HG03097 (cell line): Measurements from ENCODE around the gene DSP.

Experiments
- ATAC-seq: cut with Tn5 transposase; IDR thresholded peaks from one replicate; pipeline ENCODE4 v1.9.1; 2021; ENCODE audit not compliant: unreplicated experiment, low FRiP score

Gene DSP

GRCh38 chr6:7532821-7533220 is 8.7 kb upstream of the DSP start:
- ATAC-seq = no peak

- no peak for ATAC-seq
These were observed 7.3 kb upstream of the DSP start for GRCh38 chr6:7534192-7534591.

DNA sequence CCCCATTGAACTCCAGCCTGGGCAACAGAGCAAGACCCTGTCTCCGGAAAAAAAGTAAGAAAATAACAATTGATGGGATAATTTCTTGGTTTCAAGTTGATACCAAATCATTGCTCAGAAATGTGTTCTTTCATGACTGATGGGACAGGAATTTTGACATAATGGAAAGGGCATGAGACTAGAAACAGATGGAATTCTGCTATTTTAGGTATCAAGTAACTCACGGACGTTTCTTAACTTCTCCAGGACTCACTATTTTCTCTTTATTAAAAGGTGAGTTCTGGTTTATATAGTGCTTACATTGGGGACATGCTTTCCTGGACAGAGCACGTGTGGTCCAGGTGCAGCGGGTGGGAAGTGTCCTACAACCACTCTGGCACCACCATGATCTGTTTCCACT is 6.0 kb upstream of the DSP start:
- ATAC-seq = no peak

GRCh38 chr6:7537565-7538174 is 3.8 kb upstream of the DSP start:
- ATAC-seq = no peak

DNA sequence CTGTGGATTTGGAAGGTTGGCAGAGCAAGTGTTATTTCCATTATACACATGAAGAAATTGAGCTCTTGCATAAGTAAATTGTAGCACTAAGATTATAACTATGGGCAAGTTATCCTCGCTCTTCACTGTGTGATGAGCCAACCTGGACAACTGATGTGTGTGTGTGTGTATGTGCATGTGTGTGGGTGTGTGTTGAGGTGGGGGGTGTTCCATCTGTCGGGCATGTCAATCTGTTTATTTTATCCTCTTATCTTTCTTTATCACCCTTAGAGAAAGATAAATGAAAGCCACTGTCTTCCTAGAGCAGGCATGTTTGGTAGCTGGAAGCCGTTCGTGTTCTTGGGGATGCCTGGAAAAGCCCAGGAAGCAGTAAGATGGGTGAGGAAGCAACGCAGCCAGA is 3.0 kb upstream of the DSP start:
- ATAC-seq = no peak

DNA sequence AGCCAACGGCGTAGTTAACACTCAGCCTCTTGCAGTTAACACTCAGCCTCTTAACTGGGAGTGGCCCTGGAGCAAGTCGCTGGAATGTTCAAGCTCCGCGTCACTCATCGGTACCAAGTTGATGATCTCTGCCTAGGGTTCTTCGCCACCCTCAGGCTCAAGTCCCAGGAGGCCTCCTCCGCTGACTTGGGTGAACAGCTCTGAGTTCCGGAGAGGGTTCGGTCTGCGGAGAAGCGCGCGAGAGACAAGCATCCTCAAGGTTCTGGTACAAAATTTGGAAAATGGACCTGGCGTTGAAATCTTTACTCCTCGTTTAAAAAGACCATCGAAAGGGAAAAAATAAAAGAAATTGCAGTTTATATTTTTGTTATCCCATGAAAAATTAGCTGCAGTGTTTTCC is 876 bp upstream of the DSP start:
- ATAC-seq = no peak

GRCh38 chr6:7542065-7542873 is 798 bp downstream of the DSP start:
- no peak for ATAC-seq

GRCh38 chr6:7542874-7543624 is 1.6 kb downstream of the DSP start:
- ATAC-seq = no peak

DNA sequence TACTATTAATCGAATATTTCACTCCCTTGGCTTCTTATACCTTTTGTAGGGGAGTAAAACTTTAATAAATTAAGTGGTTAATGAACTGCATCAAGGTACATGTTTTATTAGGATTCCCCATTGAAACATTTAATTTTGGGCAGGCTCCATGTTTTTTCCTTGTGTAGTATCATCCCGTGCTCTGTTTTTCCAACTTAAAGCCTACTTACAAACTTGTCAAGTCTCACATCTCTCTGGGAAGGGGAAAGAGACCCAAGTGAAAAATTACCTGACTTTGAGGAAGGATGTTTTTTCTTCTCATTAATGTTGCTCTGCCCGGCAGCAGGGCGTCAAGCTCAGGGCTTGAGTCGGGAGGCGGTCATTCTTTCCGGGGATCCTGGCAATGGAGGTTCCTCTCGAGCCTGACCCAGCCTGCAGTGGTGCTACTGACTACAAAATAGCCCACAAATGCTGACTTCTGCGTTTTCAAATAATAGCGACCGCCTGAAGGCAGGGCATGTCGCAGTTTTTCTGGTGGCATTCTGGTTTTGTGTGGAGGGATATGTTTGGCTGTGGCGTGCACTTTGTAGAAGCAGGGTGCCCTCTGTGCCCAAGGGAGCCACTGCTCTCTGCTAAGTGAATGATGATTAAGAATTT is 2.4 kb downstream of the DSP start:
- no peak for ATAC-seq

DNA sequence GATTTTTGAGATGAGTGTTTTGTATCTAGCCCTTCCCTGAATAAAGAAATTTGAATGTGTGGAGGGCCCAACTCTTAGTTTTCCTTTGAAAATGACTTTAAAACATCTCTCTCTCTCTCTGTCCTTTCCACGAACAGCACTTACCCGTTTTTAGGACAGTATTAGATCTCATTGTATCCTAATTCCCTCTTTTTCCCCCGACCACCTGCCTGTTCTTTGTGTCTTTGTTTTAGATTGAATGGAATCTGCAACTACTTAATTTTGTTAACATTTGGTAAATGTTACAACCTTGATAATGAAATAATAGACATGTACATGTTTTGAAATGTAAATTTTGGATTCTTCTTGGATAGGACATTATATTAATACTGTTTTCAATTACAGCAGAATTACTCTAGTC is 3.1 kb downstream of the DSP start:
- no peak for ATAC-seq

DNA sequence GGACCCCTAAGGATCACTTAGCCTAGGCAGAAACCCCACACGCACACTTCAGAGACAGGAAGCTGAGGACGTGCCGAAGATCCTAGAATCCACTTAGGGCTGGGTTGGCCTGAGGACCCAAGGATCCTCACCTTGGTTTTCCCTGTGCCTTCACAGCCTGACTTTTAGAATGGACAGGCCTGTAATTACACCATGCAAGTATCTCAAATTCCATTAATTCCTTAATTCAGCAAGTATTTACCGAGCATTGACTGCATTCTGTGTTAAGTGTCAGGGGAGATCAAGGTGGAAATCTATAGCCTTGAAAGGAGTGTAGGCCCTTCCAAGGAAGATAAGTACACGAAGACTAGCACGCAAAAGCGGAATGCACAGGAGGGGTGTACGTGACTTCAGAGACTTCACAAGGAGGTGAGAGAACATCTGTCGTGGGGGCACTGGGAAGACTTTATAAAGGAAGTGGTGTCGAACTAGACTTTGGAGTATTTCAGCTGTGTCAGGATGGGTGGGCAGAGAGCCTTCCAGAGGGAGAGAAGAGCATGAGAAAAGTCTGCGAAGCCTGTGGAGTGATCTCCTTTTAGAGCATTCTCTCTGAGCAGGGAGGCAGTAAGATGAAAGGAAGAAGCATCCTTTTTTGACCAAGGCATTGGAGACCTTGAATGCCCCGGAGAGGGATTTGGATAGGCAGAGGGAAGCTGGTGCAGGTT is 4.0 kb downstream of the DSP start:
- no peak for ATAC-seq

DNA sequence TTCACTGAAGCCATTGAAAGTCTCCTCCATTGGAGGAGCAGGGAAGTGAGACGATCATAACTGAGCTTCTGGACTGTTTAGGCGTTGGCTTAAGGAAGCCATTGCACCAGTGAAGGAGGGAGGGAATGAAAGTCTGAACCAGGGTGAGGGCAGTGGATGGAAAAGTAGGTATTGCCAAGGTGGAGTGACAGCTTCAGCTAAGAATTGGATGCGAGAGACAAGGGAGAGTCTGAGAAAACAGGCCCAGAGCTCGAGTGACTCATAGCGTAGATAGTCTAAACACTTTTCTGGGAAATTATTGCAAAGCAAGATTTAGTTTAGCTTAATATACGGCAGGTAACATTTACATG is 4.5 kb downstream of the DSP start:
- no peak for ATAC-seq

GRCh38 chr6:7546383-7546782 is 4.9 kb downstream of the DSP start:
- ATAC-seq = no peak

DNA sequence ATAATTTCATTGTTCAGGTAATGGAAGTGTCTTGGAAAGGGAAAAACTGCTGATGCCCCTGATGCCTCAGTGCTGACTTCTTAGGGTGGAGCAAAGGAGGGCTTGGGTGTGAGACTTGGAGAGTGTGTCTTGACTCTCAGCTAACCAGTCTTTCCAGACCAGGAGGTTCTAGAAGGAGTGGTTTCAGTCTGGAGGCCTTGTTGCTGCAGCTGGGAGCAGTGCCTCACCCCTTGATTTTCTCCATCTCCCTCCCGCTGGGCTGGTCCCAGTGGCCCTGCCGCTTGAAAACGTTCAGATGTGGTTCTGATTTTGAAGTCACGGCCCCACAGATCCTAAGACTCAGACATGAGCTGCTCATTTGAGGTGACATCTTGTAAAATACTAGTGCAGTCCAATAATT is 5.4 kb downstream of the DSP start:
- no peak for ATAC-seq

DNA sequence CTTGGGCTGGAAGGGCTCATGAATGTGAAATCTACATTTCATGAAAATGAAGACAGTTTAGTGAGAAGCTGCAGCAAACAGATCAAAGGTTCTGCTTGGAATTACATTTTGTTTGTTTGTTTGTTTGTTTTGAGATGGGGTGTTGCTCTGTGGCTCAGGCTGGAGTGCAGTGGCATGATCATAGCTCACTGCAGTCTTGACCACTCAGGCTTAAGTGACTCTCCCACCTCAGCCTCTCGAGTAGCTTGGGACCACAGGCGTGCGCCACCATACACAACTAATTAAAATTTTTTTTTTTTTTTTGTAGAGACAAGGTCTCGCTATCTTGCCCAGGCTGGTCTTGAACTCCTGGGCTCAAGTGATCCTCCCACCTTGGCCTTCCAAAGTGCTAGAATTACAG is 5.8 kb downstream of the DSP start:
- no peak for ATAC-seq

- no peak for ATAC-seq
These were observed 8.9 kb downstream of the DSP start for GRCh38 chr6:7550433-7550801.

DNA sequence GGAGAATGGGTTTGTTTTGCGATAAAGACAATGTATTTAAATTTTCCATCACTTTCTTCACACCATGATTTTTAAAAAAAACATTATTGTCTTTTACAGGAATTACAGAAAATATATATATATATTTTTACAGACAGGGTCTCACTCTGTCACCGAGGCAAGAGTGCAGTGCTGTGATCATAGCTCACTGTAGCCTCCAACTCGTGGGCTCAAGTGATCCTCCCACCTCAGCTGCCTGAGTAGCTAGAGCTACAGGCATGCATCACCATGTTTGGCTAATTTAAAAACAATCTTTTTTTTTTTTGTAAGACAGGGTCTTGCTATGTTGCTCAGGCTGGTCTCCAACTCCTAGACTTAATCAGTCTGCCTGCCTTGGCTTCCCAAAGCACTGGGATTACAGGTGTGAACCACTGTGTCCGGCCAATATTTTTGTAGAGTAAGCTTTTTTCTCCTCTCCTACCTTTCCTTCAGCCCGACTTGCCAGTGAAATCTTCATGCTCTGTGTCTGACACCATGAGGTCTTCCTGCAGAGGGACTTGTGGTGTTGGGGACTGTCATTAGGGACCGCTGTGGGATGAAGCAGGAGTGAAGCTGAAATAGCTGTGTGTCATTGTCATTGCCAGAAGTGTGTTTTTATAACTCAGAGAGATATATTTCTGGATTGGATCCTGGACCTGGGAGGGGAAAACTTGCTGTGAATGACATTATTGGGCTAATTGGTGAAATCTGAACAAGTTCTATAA is 13.2 kb downstream of the DSP start:
- ATAC-seq = no peak

- ATAC-seq = no peak
These were observed 14.2 kb downstream of the DSP start for GRCh38 chr6:7555671-7556070.

DNA sequence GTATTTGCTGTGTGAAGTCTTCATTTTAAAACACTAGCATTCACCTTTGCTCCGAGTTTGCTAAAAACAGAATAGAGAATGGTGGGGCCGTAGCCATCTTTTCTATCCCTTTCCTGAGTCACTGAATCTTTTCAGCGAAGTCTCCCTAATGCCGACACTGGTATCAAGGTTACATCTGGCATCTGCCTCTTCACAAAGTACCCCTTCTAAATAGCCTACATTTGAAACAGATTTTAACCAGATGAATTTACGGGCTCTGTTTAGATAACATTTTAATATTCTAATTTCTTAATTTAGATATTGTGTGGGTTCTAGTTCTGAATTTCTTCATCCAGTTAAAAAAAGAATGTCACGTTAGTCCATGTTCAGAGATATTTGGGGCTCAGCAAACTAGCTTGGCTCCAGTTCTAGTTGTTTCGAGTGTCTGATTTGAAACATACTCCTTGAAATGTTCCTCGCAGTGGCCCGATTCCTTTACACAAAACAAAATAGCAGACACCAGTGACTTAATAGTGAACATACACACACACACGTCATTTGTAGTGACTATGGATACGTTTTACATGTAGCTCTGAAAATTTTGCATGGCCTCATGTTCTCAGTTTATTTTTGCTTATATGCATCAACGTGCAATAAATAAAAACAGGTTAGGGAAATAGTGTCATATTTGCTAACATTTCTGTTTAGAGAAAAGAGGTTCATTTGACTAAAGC is 15.1 kb downstream of the DSP start:
- ATAC-seq = no peak

DNA sequence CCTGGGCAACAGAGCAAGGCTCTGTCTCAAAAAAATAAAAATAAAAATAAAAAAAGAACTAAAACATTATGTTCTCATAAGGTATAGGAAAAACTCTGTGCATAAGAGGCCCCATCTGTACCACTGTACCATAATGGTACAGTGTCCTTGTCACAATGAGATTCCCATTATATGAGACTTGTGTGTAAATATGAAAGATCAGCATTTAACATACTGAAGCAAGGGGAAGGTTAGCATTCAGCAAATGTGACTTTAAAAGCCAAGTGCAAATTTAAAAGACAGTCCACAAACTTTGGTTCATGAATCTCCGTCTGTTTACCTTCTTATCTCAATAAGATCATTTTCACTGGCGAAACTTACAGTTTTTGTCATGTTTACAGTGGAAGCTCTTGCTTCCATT is 16.2 kb downstream of the DSP start:
- no peak for ATAC-seq
